ENCODE measurements around the gene RRBP1. TPM values are rescaled to one million over a fixed set of nuclear protein-coding genes. Genes with fewer than 3 reads are reported as not detected.
A peak's percentile ranks its signal among the peaks of the same experiment; 100 is the strongest.

The RRBP1 gene
- total RNA-seq = 100 to 1,000 TPM; 112 to 148 TPM

- H3K4me1 ChIP-seq (replicated peaks) = peaks cover 2% of the 10 kb centered on the region
Measured at GRCh38 chr20:17682103-17682888, at the start of gene RRBP1. Gene RRBP1, minus strand, starts transcription at chr20:17682242. Its CDS starts 21,735 bp downstream, at chr20:17660507.

GRCh38 chr20:17731233-17731632 lies 49.2 kb upstream of the RRBP1 start:
- H3K4me3 ChIP-seq = no peak overlapping the region
- TF ChIP-seq POLR2AphosphoS5 (IDR thresholded peaks at IDR 0.05) (no peak), CTCF (IDR thresholded peaks at IDR 0.05) (no peak), POLR2A (IDR thresholded peaks at IDR 0.05) (no peak)
- intact Hi-C loops (cut with DNase I) = no loop called here
- H3K27me3 ChIP-seq (replicated peaks; ENCODE audit: insufficient read depth) = no peaks in the 10 kb centered on the region
- no peaks in the 10 kb centered on the region for H3K4me1 ChIP-seq (replicated peaks)
- no peak overlapping the region for H3K27ac ChIP-seq
- no peaks in the 10 kb centered on the region for H3K36me3 ChIP-seq
- 92% methylated on average over 5 of the region's 5 CpGs for WGBS
- no peak for DNase-seq (ENCODE audit: low spot score)
- no peaks in the 10 kb centered on the region for H3K9me3 ChIP-seq

More at GRCh38 chr20:17682103-17682888, at the start of gene RRBP1:
- Histone ChIP-seq H3K27me3 (replicated peaks; ENCODE audit: insufficient read depth) (no peaks in the 10 kb centered on the region), H3K4me3 (peak within 1 kb of the TSS; percentile 85 to 88), H3K9me3 (no peaks in the 10 kb centered on the region), H3K36me3 (no peaks in the 10 kb centered on the region), H3K27ac (peak within 1 kb of the TSS; percentile 86 to 91)
- intact Hi-C loops (cut with DNase I) = loop anchor here (10.0 kb wide), 3 partner anchors 123 to 453 kb away; partner anchors contain the start of genes BFSP1, KAT14 and PET117
- peak; percentile 87 for TF ChIP-seq POLR2AphosphoS5 (IDR thresholded peaks at IDR 0.05)
- TF ChIP-seq POLR2A (IDR thresholded peaks at IDR 0.05) = peak; percentile 98
- peak in 2 of 4 experiments; percentile 46 to 57 for TF ChIP-seq CTCF (IDR thresholded peaks at IDR 0.05)
- WGBS = under 1% methylated on average over 79 of the region's 79 CpGs
- peak; percentile 98 for DNase-seq (ENCODE audit: low spot score)

- intact Hi-C loops (cut with DNase I) = no loop called here
- 88% methylated on average over 10 of the region's 10 CpGs for WGBS
- H3K9me3 ChIP-seq = no peaks in the 10 kb centered on the region
Measured at GRCh38 chr20:17730071-17730470, 48.0 kb upstream of the RRBP1 start.

GRCh38 chr20:17728074-17728473 lies 46.0 kb upstream of the RRBP1 start:
- intact Hi-C loops (cut with DNase I) = no loop called here
- WGBS = 89% methylated on average over 12 of the region's 12 CpGs

More at GRCh38 chr20:17730071-17730470, 48.0 kb upstream of the RRBP1 start:
- H3K27me3 ChIP-seq (replicated peaks; ENCODE audit: insufficient read depth) = no peaks in the 10 kb centered on the region
- DNase-seq (ENCODE audit: low spot score) = no peak
- TF ChIP-seq CTCF (IDR thresholded peaks at IDR 0.05) (no peak), POLR2A (IDR thresholded peaks at IDR 0.05) (no peak), POLR2AphosphoS5 (IDR thresholded peaks at IDR 0.05) (no peak)
- H3K36me3 ChIP-seq = no peaks in the 10 kb centered on the region
- no peak overlapping the region for H3K27ac ChIP-seq
- H3K4me3 ChIP-seq = no peak overlapping the region
- H3K4me1 ChIP-seq (replicated peaks) = no peaks in the 10 kb centered on the region

More at GRCh38 chr20:17728074-17728473, 46.0 kb upstream of the RRBP1 start:
- no peak overlapping the region for H3K4me3 ChIP-seq
- no peak for TF ChIP-seq CTCF (IDR thresholded peaks at IDR 0.05)
- no peak for DNase-seq (ENCODE audit: low spot score)
- no peaks in the 10 kb centered on the region for H3K27me3 ChIP-seq (replicated peaks; ENCODE audit: insufficient read depth)
- no peaks in the 10 kb centered on the region for H3K9me3 ChIP-seq
- no peaks in the 10 kb centered on the region for H3K4me1 ChIP-seq (replicated peaks)
- H3K36me3 ChIP-seq = no peaks in the 10 kb centered on the region
- no peak overlapping the region for H3K27ac ChIP-seq
